ENCODE results near the gene KANSL1. TPM values are rescaled to one million over a fixed set of nuclear protein-coding genes. Genes with fewer than 3 reads are reported as not detected.

KANSL1 gene
- total and polyA plus RNA-seq, 2 experiments from 2014 or later: 49.0 to 206 TPM

DNA sequence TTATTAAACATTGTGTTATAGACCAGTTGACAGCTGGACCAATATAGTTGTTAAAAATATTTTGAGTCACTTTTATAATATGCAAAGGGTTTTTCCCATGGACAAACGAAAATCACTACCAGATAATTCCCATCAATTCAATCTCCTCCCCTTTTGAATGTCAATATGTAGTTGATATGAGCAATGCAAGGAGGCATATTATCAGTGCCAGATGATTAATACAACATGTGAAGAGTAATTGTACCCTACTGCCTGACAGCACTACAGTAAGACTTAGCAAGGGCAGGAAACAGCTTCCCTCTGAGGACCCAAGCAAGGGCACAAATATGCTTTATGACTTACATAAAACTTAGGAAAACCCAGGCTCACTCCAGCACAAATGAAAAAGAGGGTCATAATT, 17.3 kb downstream of the KANSL1 start (continued):
- TF ChIP-seq, protein P1, sequence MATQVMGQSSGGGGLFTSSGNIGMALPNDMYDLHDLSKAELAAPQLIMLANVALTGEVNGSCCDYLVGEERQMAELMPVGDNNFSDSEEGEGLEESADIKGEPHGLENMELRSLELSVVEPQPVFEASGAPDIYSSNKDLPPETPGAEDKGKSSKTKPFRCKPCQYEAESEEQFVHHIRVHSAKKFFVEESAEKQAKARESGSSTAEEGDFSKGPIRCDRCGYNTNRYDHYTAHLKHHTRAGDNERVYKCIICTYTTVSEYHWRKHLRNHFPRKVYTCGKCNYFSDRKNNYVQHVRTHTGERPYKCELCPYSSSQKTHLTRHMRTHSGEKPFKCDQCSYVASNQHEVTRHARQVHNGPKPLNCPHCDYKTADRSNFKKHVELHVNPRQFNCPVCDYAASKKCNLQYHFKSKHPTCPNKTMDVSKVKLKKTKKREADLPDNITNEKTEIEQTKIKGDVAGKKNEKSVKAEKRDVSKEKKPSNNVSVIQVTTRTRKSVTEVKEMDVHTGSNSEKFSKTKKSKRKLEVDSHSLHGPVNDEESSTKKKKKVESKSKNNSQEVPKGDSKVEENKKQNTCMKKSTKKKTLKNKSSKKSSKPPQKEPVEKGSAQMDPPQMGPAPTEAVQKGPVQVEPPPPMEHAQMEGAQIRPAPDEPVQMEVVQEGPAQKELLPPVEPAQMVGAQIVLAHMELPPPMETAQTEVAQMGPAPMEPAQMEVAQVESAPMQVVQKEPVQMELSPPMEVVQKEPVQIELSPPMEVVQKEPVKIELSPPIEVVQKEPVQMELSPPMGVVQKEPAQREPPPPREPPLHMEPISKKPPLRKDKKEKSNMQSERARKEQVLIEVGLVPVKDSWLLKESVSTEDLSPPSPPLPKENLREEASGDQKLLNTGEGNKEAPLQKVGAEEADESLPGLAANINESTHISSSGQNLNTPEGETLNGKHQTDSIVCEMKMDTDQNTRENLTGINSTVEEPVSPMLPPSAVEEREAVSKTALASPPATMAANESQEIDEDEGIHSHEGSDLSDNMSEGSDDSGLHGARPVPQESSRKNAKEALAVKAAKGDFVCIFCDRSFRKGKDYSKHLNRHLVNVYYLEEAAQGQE (IDR thresholded peaks at IDR 0.05; ENCODE audit: unreplicated experiment): no peak
- TF ChIP-seq, protein P2, sequence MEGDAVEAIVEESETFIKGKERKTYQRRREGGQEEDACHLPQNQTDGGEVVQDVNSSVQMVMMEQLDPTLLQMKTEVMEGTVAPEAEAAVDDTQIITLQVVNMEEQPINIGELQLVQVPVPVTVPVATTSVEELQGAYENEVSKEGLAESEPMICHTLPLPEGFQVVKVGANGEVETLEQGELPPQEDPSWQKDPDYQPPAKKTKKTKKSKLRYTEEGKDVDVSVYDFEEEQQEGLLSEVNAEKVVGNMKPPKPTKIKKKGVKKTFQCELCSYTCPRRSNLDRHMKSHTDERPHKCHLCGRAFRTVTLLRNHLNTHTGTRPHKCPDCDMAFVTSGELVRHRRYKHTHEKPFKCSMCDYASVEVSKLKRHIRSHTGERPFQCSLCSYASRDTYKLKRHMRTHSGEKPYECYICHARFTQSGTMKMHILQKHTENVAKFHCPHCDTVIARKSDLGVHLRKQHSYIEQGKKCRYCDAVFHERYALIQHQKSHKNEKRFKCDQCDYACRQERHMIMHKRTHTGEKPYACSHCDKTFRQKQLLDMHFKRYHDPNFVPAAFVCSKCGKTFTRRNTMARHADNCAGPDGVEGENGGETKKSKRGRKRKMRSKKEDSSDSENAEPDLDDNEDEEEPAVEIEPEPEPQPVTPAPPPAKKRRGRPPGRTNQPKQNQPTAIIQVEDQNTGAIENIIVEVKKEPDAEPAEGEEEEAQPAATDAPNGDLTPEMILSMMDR (conservative IDR thresholded peaks at IDR 0.05; ENCODE audit: low read depth in 2 of 2): no peak
- TF ChIP-seq NANOG (IDR thresholded peaks at IDR 0.05; ENCODE audit: borderline replicate concordance): no peak
- no peak for TF ChIP-seq EZH2 (IDR thresholded peaks at IDR 0.05; ENCODE audit: low read depth, unreplicated experiment)

DNA sequence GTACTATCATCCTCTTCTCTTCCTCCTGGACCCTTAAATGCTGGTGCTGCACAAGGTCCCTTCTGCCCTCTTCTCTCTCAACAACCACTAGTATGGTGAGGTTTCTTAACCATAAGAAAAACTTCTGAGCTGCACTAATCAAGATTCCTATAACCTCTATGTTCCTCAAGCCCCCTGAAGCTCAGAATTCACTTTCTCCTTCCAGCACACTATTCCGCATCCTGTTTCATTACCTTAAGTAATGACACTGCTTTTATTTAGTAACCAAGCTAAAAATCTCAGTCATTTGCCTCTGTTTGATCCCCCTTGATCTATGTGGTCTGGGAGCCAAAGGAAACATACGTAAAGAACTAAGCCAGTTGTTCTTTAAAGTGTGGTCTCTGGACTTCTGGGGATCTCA, 20.1 kb downstream of the KANSL1 start:
- Histone ChIP-seq H3K4me2 (peak overlapping the region; percentile 20; the same call in 1 of the 2 replicates), H3K79me2 (replicated peaks; ENCODE audit: insufficient read depth) (peaks cover 100% of the 10 kb centered on the region), H3K27me3 (ENCODE audit: insufficient read depth) (no peaks in the 10 kb centered on the region), H3K36me3 (ENCODE audit: insufficient read depth) (0 out of 2 replicates have a peak, but pooled peaks cover 9% of the 10 kb centered on the region), H3F3A (replicated peaks; ENCODE audit: low read depth) (no peaks in the 10 kb centered on the region), H4K20me1 (replicated peaks; ENCODE audit: insufficient read depth) (peaks cover 95% of the 10 kb centered on the region), H3K4me3 (no peak overlapping the region), H3K4me1 (ENCODE audit: insufficient read depth) (peaks cover 69% of the 10 kb centered on the region), H3K27ac (ENCODE audit: low read depth) (peak overlapping the region; percentile 11), H3K9me2 (ENCODE audit: insufficient read depth) (no peaks in the 10 kb centered on the region), H2AFZ (no peak overlapping the region)
- DNase-seq (ENCODE audit: low spot score): no peak
- Mint-ChIP-seq H3K36me3 (ENCODE audit: low read depth) (peaks cover 36% of the 10 kb centered on the region), H3K4me1 (peaks cover 68% of the 10 kb centered on the region), H3K9me3 (no peaks in the 10 kb centered on the region), H3K4me3 (no peak overlapping the region), H3K27ac (peak overlapping the region; percentile 17), H3K27me3 (ENCODE audit: insufficient read depth, low read depth, poor library complexity) (peaks cover 5% of the 10 kb centered on the region)
- no peak for TF ChIP-seq EZH2phosphoT487 (IDR thresholded peaks at IDR 0.05; ENCODE audit: unreplicated experiment)
- TF ChIP-seq POLR2AphosphoS5 (IDR thresholded peaks at IDR 0.05; ENCODE audit: low read depth): 0 out of 2 replicates have a peak, but pooled peaks have one; percentile 17
- no peak for TF ChIP-seq CREB1 (CRISPR knock-in tag; IDR thresholded peaks at IDR 0.05; ENCODE audit: low read depth)
- TF ChIP-seq ZNF331 (CRISPR knock-in tag; IDR thresholded peaks at IDR 0.05; ENCODE audit: low read depth): no peak
- ATAC-seq: no peak

DNA sequence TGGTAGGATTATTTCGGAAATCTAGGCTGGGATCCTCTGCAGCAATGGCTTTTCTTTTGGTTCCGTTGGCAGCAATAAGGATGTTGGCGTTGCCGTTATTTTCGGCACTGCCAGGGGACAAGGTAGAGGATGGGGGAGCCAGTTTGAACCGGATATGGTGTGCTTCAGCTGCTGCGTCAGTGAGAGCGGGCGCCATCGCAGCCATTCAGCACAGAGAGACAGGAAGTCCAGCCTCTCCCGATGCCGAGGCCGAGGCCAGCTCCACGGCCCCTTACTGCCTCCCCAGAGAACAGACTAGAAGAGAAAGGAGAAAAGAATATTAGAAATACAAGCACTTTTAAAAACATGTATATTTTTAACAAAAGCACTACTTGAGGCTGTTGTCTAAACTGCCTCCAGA, 21.3 kb downstream of the KANSL1 start:
- Histone ChIP-seq H4K20me1 (replicated peaks; ENCODE audit: insufficient read depth) (peaks cover 96% of the 10 kb centered on the region), H3K27ac (ENCODE audit: low read depth) (peak overlapping the region; percentile 11; the same call in 1 of the 2 replicates), H3K4me3 (no peak overlapping the region), H3K4me1 (ENCODE audit: insufficient read depth) (peaks cover 68% of the 10 kb centered on the region), H3F3A (replicated peaks; ENCODE audit: low read depth) (no peaks in the 10 kb centered on the region), H3K4me2 (no peak overlapping the region), H3K9me2 (ENCODE audit: insufficient read depth) (no peaks in the 10 kb centered on the region), H3K27me3 (ENCODE audit: insufficient read depth) (no peaks in the 10 kb centered on the region), H2AFZ (no peak overlapping the region), H3K36me3 (ENCODE audit: insufficient read depth) (0 out of 2 replicates have a peak, but pooled peaks cover 9% of the 10 kb centered on the region), H3K79me2 (replicated peaks; ENCODE audit: insufficient read depth) (peaks cover 100% of the 10 kb centered on the region)
- peaks cover 67% of the 10 kb centered on the region for H3K4me1 Mint-ChIP-seq
- H3K27ac Mint-ChIP-seq: peak overlapping the region; percentile 88
- H3K27me3 Mint-ChIP-seq (ENCODE audit: insufficient read depth, low read depth, poor library complexity): peaks cover 5% of the 10 kb centered on the region
- TF ChIP-seq, protein P2 (conservative IDR thresholded peaks at IDR 0.05; ENCODE audit: low read depth in 2 of 2): no peak
- TF ChIP-seq, protein P3, sequence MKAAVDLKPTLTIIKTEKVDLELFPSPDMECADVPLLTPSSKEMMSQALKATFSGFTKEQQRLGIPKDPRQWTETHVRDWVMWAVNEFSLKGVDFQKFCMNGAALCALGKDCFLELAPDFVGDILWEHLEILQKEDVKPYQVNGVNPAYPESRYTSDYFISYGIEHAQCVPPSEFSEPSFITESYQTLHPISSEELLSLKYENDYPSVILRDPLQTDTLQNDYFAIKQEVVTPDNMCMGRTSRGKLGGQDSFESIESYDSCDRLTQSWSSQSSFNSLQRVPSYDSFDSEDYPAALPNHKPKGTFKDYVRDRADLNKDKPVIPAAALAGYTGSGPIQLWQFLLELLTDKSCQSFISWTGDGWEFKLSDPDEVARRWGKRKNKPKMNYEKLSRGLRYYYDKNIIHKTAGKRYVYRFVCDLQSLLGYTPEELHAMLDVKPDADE (IDR thresholded peaks at IDR 0.05): no peak
- TF ChIP-seq POLR2AphosphoS5 (IDR thresholded peaks at IDR 0.05; ENCODE audit: low read depth) (no peak), ZNF114 (CRISPR knock-in tag; IDR thresholded peaks at IDR 0.05) (no peak), CREB1 (CRISPR knock-in tag; IDR thresholded peaks at IDR 0.05; ENCODE audit: low read depth) (no peak), EZH2phosphoT487 (IDR thresholded peaks at IDR 0.05; ENCODE audit: unreplicated experiment) (no peak), JUNB (IDR thresholded peaks at IDR 0.05; ENCODE audit: unreplicated experiment) (no peak)
- peak; percentile 8; the same call in 1 of the 3 replicates for ATAC-seq
- no peak for DNase-seq (ENCODE audit: low spot score)
- no peak overlapping the region; the same call in 2 of the 3 replicates for H3K4me3 Mint-ChIP-seq
- no peaks in the 10 kb centered on the region for H3K9me3 Mint-ChIP-seq
- H3K36me3 Mint-ChIP-seq (ENCODE audit: low read depth): peaks cover 40% of the 10 kb centered on the region
